Breast epithelium (tissue), 4 donors: ENCODE measurements around the gene SMIM14. TPM values are rescaled to one million over a fixed set of nuclear protein-coding genes. Genes with fewer than 3 reads are reported as not detected.

Experiments
- DNase-seq, 2 donors: peaks; one replicate each; pipeline ENCODE4 v3.0.0-alpha.2; 2019; ENCODE audit warnings: low spot score in 2 of 2
- H3K27ac ChIP-seq, 2 donors: fragments of 200-600 bp; sonication (generic) in 1 of 2; one replicate each; pipeline ENCODE4 v1.5.1; 2016 to 2019; ENCODE audit warnings: mild to moderate bottlenecking in 1 of 2
- H3K27me3 ChIP-seq, 2 donors: fragments of 200-600 bp; sonication (generic) in 1 of 2; one replicate each; pipeline versions ENCODE4 v1.5.1 to v1.6.0; 2017 to 2019; ENCODE audit warnings: control low read depth in 1 of 2, mild to moderate bottlenecking in 1 of 2
- H3K36me3 ChIP-seq: fragments of 200-600 bp; one replicate; pipeline ENCODE4 v1.5.1; 2019
- H3K4me1 ChIP-seq, 2 donors: fragments of 200-600 bp; sonication (generic); one replicate each; pipeline ENCODE4 v1.5.1; 2016 to 2019; ENCODE audit warnings: control low read depth in 1 of 2
- H3K4me3 ChIP-seq, 3 donors: fragments of 200-600 bp; sonication (generic); 1 replicate in 2 of 3; 2 replicates in 1 of 3; pipeline ENCODE4 v1.5.1; 2016 to 2019; ENCODE audit warnings: mild to moderate bottlenecking in 3 of 3, moderate library complexity in 2 of 3
- H3K9me3 ChIP-seq, 2 donors: fragments of 200-600 bp; sonication (generic) in 1 of 2; one replicate each; pipeline ENCODE4 v1.5.1; 2016 to 2019; ENCODE audit warnings: control low read depth in 1 of 2
- CTCF ChIP-seq, 3 donors: fragments of 450-650 bp; IDR thresholded peaks; one replicate each; pipeline ENCODE4 v1.5.1; 2016 to 2017; ENCODE audit warnings: antibody characterized with exemption in 3 of 3, mild to moderate bottlenecking in 3 of 3, moderate library complexity in 3 of 3
- POLR2A ChIP-seq: fragments of 450-650 bp; IDR thresholded peaks from one replicate; pipeline ENCODE4 v1.6.1; 2016; ENCODE audit warnings: antibody characterized with exemption, mild to moderate bottlenecking, moderate library complexity
- POLR2AphosphoS5 ChIP-seq, 3 donors: sonication (generic); formaldehyde crosslinking; IDR thresholded peaks; one replicate each; pipeline ENCODE4 v1.6.1; 2017; ENCODE audit warnings: antibody characterized with exemption in 3 of 3
- intact Hi-C: fragments of 100-400 bp; cut with DNase I; formaldehyde crosslinking; loops from one replicate; pipeline ENCODE4 v1.15.1; 2023; ENCODE audit warnings: low total_unique reads
- total RNA-seq, 3 donors: library from RNA; depleted of rRNA; stranded (reverse); fragments of >200 nt; gene quantifications; one replicate each; pipeline ENCODE4 v1.1.0, GENCODE V29; 2016

Gene SMIM14
- total RNA-seq, 3 donors from 2014 or later = 38.7 to 71.0 (median 43.6) TPM

- no peak for DNase-seq
- Histone ChIP-seq H3K36me3 (no peaks in the 10 kb centered on the region), H3K27ac (no peak overlapping the region), H3K27me3 (no peaks in the 10 kb centered on the region), H3K9me3 (no peaks in the 10 kb centered on the region), H3K4me3 (no peak overlapping the region), H3K4me1 (no peaks in the 10 kb centered on the region)
- TF ChIP-seq POLR2A = no peak
- intact Hi-C loops = no loop called here
Observed at GRCh38 chr4:39591290-39591689, 47.4 kb downstream of the SMIM14 start.

DNA sequence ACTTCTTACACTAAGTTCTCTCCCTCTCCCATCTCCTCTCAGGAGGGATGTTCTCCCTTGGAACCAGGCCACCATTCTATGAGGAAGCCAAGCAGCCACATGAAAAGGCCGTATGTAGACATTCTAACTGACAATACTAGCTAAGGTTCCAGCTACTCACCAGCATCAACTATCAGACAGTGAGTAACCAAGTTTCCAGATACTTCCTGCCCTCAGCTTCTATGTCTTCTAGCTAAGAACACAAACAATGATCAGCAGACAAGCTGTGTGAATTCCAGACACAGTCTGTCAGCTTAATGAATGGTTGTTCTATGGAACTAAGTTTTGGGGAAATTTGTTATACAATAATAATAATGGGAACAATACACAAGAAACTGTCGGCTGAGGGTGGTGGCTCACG is 50.8 kb downstream of the SMIM14 start:
- Histone ChIP-seq H3K9me3 (no peaks in the 10 kb centered on the region), H3K36me3 (no peaks in the 10 kb centered on the region), H3K27me3 (no peaks in the 10 kb centered on the region), H3K4me3 (no peak overlapping the region), H3K27ac (no peak overlapping the region), H3K4me1 (no peaks in the 10 kb centered on the region)
- intact Hi-C loops = no loop called here
- TF ChIP-seq POLR2AphosphoS5 (IDR thresholded peaks at IDR 0.05) (no peak), CTCF (IDR thresholded peaks at IDR 0.05) (no peak), POLR2A (no peak)
- no peak for DNase-seq

DNA sequence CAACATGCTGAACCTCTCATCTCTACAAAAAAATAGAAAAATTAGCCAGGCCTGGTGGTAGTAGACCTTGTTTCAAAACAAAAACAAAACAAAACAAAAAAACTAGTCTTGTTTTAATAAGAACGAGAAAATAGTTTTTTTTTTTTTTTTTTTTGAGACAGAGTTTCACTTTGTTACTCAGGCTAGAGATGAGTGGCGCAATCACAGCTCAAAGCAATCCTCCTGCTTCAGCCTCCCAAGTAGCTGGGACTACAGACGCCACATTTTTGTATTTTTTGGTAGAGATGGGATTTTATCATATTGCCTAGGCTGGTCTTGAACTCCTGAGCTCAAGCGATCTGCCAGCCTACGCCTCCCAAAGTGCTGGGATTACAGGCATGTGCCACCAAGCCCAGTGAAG is 63.7 kb downstream of the SMIM14 start:
- H3K9me3 ChIP-seq = no peaks in the 10 kb centered on the region
- TF ChIP-seq POLR2A (no peak), POLR2AphosphoS5 (IDR thresholded peaks at IDR 0.05) (no peak), CTCF (IDR thresholded peaks at IDR 0.05) (no peak)
- no peak overlapping the region for H3K4me3 ChIP-seq
- intact Hi-C loops = no loop called here
- H3K27ac ChIP-seq = no peak overlapping the region
- no peaks in the 10 kb centered on the region for H3K4me1 ChIP-seq
- no peaks in the 10 kb centered on the region for H3K36me3 ChIP-seq
- DNase-seq = no peak
- H3K27me3 ChIP-seq = no peaks in the 10 kb centered on the region

DNA sequence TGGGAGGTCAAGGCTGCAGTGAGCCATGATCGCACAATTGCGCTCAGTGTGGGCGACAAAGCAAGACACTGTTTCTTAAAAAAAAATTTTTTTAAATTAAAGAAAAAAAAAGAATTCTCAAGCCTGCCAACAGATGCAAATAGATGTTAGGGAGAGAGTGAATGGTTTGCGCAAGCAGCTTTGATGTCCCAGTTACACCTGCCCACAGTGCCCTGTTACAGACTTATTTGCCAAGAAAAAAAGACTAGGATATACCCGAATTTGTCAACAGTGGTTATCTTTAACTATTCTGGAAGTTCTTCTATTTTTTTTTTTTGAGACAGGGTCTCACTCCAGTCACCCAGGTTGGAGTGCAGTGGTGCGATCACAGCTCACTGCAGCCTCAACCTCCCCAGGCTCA is 67.2 kb downstream of the SMIM14 start:
- Histone ChIP-seq H3K27me3 (no peaks in the 10 kb centered on the region), H3K36me3 (no peaks in the 10 kb centered on the region), H3K4me1 (no peaks in the 10 kb centered on the region), H3K9me3 (no peaks in the 10 kb centered on the region), H3K4me3 (no peak overlapping the region), H3K27ac (no peak overlapping the region)
- DNase-seq = no peak
- intact Hi-C loops = no loop called here
- TF ChIP-seq CTCF (IDR thresholded peaks at IDR 0.05) (no peak), POLR2A (no peak), POLR2AphosphoS5 (IDR thresholded peaks at IDR 0.05) (no peak)

GRCh38 chr4:39571054-39571453 is 67.6 kb downstream of the SMIM14 start:
- Histone ChIP-seq H3K27ac (no peak overlapping the region), H3K27me3 (no peaks in the 10 kb centered on the region), H3K9me3 (no peaks in the 10 kb centered on the region), H3K4me1 (no peaks in the 10 kb centered on the region), H3K36me3 (no peaks in the 10 kb centered on the region), H3K4me3 (no peak overlapping the region)
- DNase-seq = no peak
- intact Hi-C loops = no loop called here
- no peak for TF ChIP-seq POLR2AphosphoS5 (IDR thresholded peaks at IDR 0.05)
- no peak for TF ChIP-seq POLR2A
- TF ChIP-seq CTCF (IDR thresholded peaks at IDR 0.05) = no peak

DNA sequence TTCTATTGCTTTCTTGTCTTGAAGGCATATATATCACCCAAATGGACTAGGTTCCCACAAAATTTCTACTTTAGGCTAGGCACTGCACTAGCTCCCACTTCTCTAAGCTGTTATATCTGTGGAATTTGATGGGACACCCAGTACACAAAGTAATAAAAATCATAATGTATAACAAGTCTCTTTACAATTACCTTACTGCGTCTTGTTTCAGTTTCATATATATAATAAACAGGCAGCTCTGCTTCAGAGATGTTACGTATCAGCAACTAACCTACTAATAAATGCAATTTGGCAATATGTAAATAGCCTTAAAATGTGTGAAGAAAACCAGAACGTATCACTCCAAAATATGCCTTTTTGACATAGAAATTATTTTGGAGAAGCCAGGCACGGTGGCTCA is 69.5 kb downstream of the SMIM14 start:
- DNase-seq = no peak
- Histone ChIP-seq H3K4me1 (no peaks in the 10 kb centered on the region), H3K27ac (no peak overlapping the region), H3K27me3 (no peaks in the 10 kb centered on the region), H3K9me3 (no peaks in the 10 kb centered on the region), H3K4me3 (no peak overlapping the region), H3K36me3 (no peaks in the 10 kb centered on the region)
- intact Hi-C loops = no loop called here
- TF ChIP-seq POLR2A (no peak), POLR2AphosphoS5 (IDR thresholded peaks at IDR 0.05) (no peak), CTCF (IDR thresholded peaks at IDR 0.05) (no peak)
